Measurements from ENCODE around the gene FN1. TPM values are rescaled to one million over a fixed set of nuclear protein-coding genes. Genes with fewer than 3 reads are reported as not detected.

Gene FN1
- total RNA-seq, 2 donors from 2014 or later = 27.4 to 53.7 TPM

GRCh38 chr2:215347878-215348277, 88.0 kb downstream of the FN1 start:
- H3K27me3 ChIP-seq = no peaks in the 10 kb centered on the region
- H3K9me3 ChIP-seq = no peaks in the 10 kb centered on the region
- no peak for DNase-seq
- no peak for ATAC-seq
- intact Hi-C loops (cut with DNase I) = no loop called here
- no peak overlapping the region for H3K27ac ChIP-seq
- no peak overlapping the region for H3K4me3 ChIP-seq
- H3K36me3 ChIP-seq (replicated peaks in 1 of 2; ENCODE audit: insufficient read depth in 1 of 2, low read depth in 2 of 2) = peaks cover 0 to 29% of the 10 kb centered on the region in 2 donors
- TF ChIP-seq CTCF (IDR thresholded peaks at IDR 0.05) (no peak), POLR2A (IDR thresholded peaks at IDR 0.05) (no peak)
- no peaks in the 10 kb centered on the region for H3K4me1 ChIP-seq

GRCh38 chr2:215338883-215339679, 96.8 kb downstream of the FN1 start:
- ATAC-seq = no peak
- TF ChIP-seq CTCF (IDR thresholded peaks at IDR 0.05) = no peak
- TF ChIP-seq POLR2A (IDR thresholded peaks at IDR 0.05) = no peak
- no peaks in the 10 kb centered on the region for H3K9me3 ChIP-seq
- DNase-seq = no peak
- H3K4me1 ChIP-seq = no peaks in the 10 kb centered on the region
- H3K36me3 ChIP-seq (replicated peaks in 1 of 2; ENCODE audit: insufficient read depth in 1 of 2, low read depth in 2 of 2) = peaks cover 6 to 34% of the 10 kb centered on the region in 2 donors
- no peak overlapping the region for H3K27ac ChIP-seq
- H3K4me3 ChIP-seq = no peak overlapping the region
- no peaks in the 10 kb centered on the region for H3K27me3 ChIP-seq
- 90 to 92% methylated on average over 7 of the region's 7 CpGs for WGBS, 2 donors
- intact Hi-C loops (cut with DNase I) = no loop called here

GRCh38 chr2:215332872-215333595, 102.8 kb downstream of the FN1 start:
- Histone ChIP-seq H3K27ac (no peak overlapping the region), H3K9me3 (no peaks in the 10 kb centered on the region), H3K27me3 (no peaks in the 10 kb centered on the region), H3K4me1 (no peaks in the 10 kb centered on the region), H3K36me3 (replicated peaks in 1 of 2; ENCODE audit: insufficient read depth in 1 of 2, low read depth in 2 of 2) (peaks cover 0 to 18% of the 10 kb centered on the region in 2 donors), H3K4me3 (no peak overlapping the region)
- ATAC-seq (no peak), DNase-seq (no peak)
- intact Hi-C loops (cut with DNase I) = no loop called here
- 91 to 96% methylated on average over 5 of the region's 5 CpGs for WGBS, 2 donors
- TF ChIP-seq CTCF (IDR thresholded peaks at IDR 0.05) = no peak
- no peak for TF ChIP-seq POLR2A (IDR thresholded peaks at IDR 0.05)

GRCh38 chr2:215328066-215328465, 107.8 kb downstream of the FN1 start:
- Histone ChIP-seq H3K9me3 (no peaks in the 10 kb centered on the region), H3K4me3 (no peak overlapping the region), H3K4me1 (no peaks in the 10 kb centered on the region), H3K36me3 (replicated peaks in 1 of 2; ENCODE audit: insufficient read depth in 1 of 2, low read depth in 2 of 2) (peaks cover 7 to 11% of the 10 kb centered on the region in 2 donors), H3K27me3 (no peaks in the 10 kb centered on the region), H3K27ac (no peak overlapping the region)
- intact Hi-C loops (cut with DNase I) = no loop called here
- TF ChIP-seq CTCF (IDR thresholded peaks at IDR 0.05) (no peak), POLR2A (IDR thresholded peaks at IDR 0.05) (no peak)
- 91% methylated on average over 5 of the region's 5 CpGs for WGBS, 2 donors
- DNase-seq (no peak), ATAC-seq (no peak)

All from body of pancreas (tissue), 4 donors.